CMK (cell line): ENCODE results near the gene OR2T34.
"Not testable (repeated sequence)": the region's sequence is repeated elsewhere in the genome, so short reads cannot be mapped to it uniquely, and the experiment has no call there.

Experiments
- DNase-seq: peaks from one replicate; pipeline ENCODE4 v3.0.0-alpha.2; 2010; ENCODE audit warnings: low read depth

OR2T34 gene

GRCh38 chr1:248551027-248551426, 23.5 kb downstream of the OR2T34 start:
- not testable (repeated sequence) for DNase-seq

DNA sequence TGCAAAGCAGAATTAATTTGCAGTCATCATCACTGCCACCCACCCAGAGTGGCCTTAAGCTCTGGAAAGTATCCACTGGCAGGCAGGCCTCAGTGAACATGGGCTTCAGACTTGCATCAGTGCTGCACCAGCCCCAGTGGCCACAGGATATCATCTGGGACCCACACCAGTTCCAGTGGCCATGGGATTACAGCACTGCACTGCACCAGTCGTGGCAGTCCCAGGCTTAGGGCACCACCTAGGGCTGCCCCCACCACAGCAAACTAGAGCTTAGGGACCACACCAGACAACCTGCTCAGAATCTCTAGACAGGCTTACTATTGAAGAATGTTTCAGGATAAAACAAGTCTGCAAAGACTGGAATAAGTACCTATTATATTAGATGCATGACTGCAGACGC, 27.2 kb downstream of the OR2T34 start:
- not testable (repeated sequence) for DNase-seq

- DNase-seq: not testable (repeated sequence)
Measured at GRCh38 chr1:248537449-248537848, 37.1 kb downstream of the OR2T34 start.
